ENCODE results near the gene KLHL29. TPM values are rescaled to one million over a fixed set of nuclear protein-coding genes. Genes with fewer than 3 reads are reported as not detected.

KLHL29 gene
- total RNA-seq, 1 donor from 2014 or later, result 4.4 TPM

GRCh38 chr2:23543302-23543701 is 158.3 kb downstream of the KLHL29 start:
- Mint-ChIP-seq H3K9me3 (ENCODE audit: low read depth) (no peaks in the 10 kb centered on the region), H3K27ac (no peak overlapping the region), H3K4me3 (ENCODE audit: low read depth) (no peak overlapping the region), H3K36me3 (ENCODE audit: insufficient read depth) (no peaks in the 10 kb centered on the region), H3K27me3 (peaks cover 48% of the 10 kb centered on the region), H3K4me1 (ENCODE audit: low read depth) (peaks cover 9% of the 10 kb centered on the region)
- TF ChIP-seq CTCF (IDR thresholded peaks at IDR 0.05; ENCODE audit: unreplicated experiment), result no peak
- DNase-seq (ENCODE audit: low spot score, unreplicated experiment), result no peak

GRCh38 chr2:23543728-23544127 is 158.7 kb downstream of the KLHL29 start:
- H3K4me3 Mint-ChIP-seq (ENCODE audit: low read depth), result no peak overlapping the region
- H3K4me1 Mint-ChIP-seq (ENCODE audit: low read depth), result peaks cover 13% of the 10 kb centered on the region
- H3K27me3 Mint-ChIP-seq, result peaks cover 45% of the 10 kb centered on the region
- no peak overlapping the region for H3K27ac Mint-ChIP-seq
- no peaks in the 10 kb centered on the region for H3K9me3 Mint-ChIP-seq (ENCODE audit: low read depth)
- no peaks in the 10 kb centered on the region for H3K36me3 Mint-ChIP-seq (ENCODE audit: insufficient read depth)
- no peak for TF ChIP-seq CTCF (IDR thresholded peaks at IDR 0.05; ENCODE audit: unreplicated experiment)
- DNase-seq (ENCODE audit: low spot score, unreplicated experiment), result no peak

GRCh38 chr2:23544589-23545295 is 159.8 kb downstream of the KLHL29 start:
- no peak for DNase-seq (ENCODE audit: low spot score, unreplicated experiment)
- Mint-ChIP-seq H3K9me3 (ENCODE audit: low read depth) (no peaks in the 10 kb centered on the region), H3K4me1 (ENCODE audit: low read depth) (peaks cover 20% of the 10 kb centered on the region), H3K27ac (no peak overlapping the region), H3K27me3 (peaks cover 42% of the 10 kb centered on the region), H3K4me3 (ENCODE audit: low read depth) (no peak overlapping the region), H3K36me3 (ENCODE audit: insufficient read depth) (no peaks in the 10 kb centered on the region)
- TF ChIP-seq CTCF (IDR thresholded peaks at IDR 0.05; ENCODE audit: unreplicated experiment), result no peak

- Mint-ChIP-seq H3K27me3 (peaks cover 43% of the 10 kb centered on the region), H3K4me1 (ENCODE audit: low read depth) (peaks cover 23% of the 10 kb centered on the region), H3K36me3 (ENCODE audit: insufficient read depth) (no peaks in the 10 kb centered on the region), H3K27ac (no peak overlapping the region), H3K9me3 (ENCODE audit: low read depth) (no peaks in the 10 kb centered on the region), H3K4me3 (ENCODE audit: low read depth) (no peak overlapping the region)
- DNase-seq (ENCODE audit: low spot score, unreplicated experiment), result no peak
- TF ChIP-seq CTCF (IDR thresholded peaks at IDR 0.05; ENCODE audit: unreplicated experiment), result no peak
Observed at GRCh38 chr2:23545396-23545795, 160.4 kb downstream of the KLHL29 start.

- no peaks in the 10 kb centered on the region for H3K36me3 Mint-ChIP-seq (ENCODE audit: insufficient read depth)
- no peak overlapping the region for H3K4me3 Mint-ChIP-seq (ENCODE audit: low read depth)
- H3K27me3 Mint-ChIP-seq, result peaks cover 41% of the 10 kb centered on the region
- TF ChIP-seq CTCF (IDR thresholded peaks at IDR 0.05; ENCODE audit: unreplicated experiment), result no peak
- no peak for DNase-seq (ENCODE audit: low spot score, unreplicated experiment)
- peak overlapping the region; percentile 57 for H3K27ac Mint-ChIP-seq
- H3K9me3 Mint-ChIP-seq (ENCODE audit: low read depth), result no peaks in the 10 kb centered on the region
- peaks cover 23% of the 10 kb centered on the region for H3K4me1 Mint-ChIP-seq (ENCODE audit: low read depth)
Observed at GRCh38 chr2:23545811-23546210, 160.8 kb downstream of the KLHL29 start.

Data from progenitor cell of endocrine pancreas (in vitro differentiated cells).